Measurements from ENCODE around the gene DAW1. TPM values are rescaled to one million over a fixed set of nuclear protein-coding genes. Genes with fewer than 3 reads are reported as not detected.

DAW1 gene
- total RNA-seq, 1 donor from 2014 or later = not detected

DNA sequence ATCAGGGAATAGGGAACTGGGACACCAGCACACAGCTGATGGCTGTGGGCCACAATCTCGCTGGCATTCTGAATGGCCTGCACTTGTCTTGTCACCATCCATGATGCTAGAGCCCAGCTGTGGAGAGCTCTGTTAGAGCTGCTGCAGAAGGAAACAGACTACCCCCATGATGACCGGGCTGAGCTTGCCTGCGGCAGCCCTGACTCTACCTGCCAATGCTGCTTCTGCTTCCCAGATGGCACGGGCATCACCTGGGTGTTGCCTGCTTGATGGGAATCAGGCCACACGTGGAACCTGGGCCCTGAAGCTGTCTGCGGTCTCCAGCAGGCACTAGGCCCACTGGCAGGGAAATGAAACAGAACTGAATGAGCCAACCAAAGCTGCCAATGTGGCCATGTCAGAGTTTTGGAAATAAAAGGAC lies 11.2 kb upstream of the DAW1 start:
- intact Hi-C loops (cut with DNase I) = loop anchor here (10.0 kb wide), 1 partner anchor 455 kb away; no protein-coding TSS in a partner anchor
- DNase-seq (ENCODE audit: low spot score) = no peak

DNA sequence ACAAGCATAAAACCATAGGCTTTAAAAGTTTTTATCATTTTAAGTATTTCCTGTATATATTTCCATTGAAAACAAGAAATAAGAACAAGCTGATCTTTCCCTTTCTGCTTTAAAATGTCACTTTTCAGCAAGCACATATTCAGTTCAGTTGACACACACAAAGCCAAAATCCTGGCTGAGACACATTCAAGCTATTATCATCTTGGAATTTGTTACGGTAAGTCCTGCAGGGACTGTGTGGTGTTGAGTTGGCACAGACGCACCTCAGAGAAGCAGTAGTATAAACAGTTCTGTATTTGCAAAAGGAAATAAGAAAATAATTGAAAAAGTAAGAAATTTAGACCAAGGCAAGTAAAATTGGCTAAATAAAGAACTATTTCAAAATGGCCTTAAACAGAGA lies 10.4 kb upstream of the DAW1 start:
- DNase-seq (ENCODE audit: low spot score) = no peak
- intact Hi-C loops (cut with DNase I) = loop anchor here (10.0 kb wide), 1 partner anchor 456 kb away; no protein-coding TSS in a partner anchor

DNA sequence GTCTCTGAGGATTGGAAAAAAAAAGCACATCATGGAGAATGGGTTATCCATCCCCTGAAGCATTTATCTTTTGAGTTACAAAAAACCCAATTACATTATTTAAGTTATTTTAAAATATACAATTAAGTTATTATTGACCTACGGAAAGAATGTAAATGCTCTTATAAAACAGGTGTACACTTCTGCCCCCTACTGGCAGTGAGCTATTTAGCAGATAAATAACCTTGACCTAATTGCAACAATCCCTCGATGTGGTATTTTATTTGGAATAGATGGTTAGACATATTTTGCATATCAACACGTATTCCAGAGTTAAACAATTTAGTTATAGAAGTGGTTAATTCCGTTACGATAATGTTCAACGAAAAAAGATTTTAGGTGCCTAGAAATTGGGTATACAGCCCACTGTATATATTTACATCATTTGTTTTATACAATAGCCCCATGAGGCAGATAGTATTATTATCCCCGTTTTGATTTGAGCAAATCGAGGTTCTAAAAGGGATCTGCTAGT lies 9.1 kb upstream of the DAW1 start:
- no peak for DNase-seq (ENCODE audit: low spot score)
- intact Hi-C loops (cut with DNase I) = loop anchor here (10.0 kb wide), 1 partner anchor 457 kb away; no protein-coding TSS in a partner anchor

DNA sequence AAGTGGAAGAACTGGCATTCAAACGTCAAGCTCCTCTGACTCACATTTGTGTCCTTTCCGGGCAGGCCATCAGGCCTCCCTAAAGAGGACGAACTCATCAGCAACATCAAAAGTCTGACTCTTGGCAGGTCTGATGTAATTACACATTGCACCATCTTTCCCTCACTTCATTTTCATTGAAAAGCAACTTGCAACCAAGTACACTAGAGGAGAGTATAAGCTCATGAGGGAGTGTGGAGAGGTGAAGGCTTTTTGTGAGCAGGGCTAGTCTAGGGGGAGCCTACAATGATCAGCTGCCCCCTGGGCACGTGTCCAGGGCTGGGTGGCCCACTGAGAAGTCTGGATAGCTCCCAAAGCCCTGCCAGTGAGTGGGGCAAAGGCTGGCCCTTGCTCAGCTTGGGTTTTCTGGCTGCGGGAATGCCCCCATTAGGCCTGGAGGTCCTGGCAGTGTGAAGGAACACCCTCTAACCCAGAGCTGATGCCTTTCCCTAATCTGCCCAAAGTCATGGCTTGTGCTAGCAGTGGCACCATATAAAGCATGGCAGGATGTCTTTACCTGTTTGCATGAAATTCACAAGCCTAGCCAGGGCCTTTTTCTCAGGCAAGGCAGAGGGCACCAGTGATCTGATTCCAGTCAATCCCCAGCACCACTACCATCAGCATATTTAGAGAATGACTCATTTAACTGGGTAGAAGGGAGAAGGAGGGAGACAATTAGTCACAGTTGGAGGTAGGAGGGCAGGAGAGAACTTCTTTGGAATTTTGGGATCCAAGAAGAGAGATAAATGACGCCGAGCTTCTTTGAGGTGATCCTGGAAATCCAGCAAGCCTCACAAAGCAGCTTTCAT lies 8.5 kb upstream of the DAW1 start:
- no peak for DNase-seq (ENCODE audit: low spot score)
- intact Hi-C loops (cut with DNase I) = loop anchor here (10.0 kb wide), 1 partner anchor 458 kb away; no protein-coding TSS in a partner anchor

DNA sequence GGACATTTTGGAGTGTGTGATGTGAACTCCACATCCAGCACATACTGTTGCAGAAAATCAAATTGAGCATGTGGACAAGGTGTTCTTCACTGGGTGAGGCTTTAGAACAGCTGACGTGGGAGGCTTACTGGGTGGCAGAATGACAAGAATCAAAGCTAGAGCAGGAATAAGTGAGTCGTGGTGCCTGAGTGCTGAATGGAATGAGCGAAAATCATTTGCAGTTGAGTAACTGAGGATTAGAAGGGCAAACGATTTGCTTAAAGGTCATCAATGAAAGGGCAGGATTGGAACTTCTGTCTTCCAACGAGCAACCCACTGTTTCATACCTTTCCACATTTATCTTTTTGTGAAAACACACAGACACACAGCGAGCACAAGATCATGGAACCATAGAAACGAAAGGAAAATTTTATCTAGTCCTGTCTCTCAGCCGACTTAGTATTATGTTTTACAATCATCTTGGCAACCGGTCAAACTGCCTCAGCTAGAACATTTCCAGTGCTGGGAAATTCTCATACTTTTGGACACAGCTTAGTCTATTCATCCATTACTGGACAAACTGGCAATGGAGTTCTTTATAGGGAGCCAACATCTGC lies 7.2 kb upstream of the DAW1 start:
- intact Hi-C loops (cut with DNase I) = loop anchor here (10.0 kb wide), 1 partner anchor 459 kb away; no protein-coding TSS in a partner anchor
- no peak for DNase-seq (ENCODE audit: low spot score)

DNA sequence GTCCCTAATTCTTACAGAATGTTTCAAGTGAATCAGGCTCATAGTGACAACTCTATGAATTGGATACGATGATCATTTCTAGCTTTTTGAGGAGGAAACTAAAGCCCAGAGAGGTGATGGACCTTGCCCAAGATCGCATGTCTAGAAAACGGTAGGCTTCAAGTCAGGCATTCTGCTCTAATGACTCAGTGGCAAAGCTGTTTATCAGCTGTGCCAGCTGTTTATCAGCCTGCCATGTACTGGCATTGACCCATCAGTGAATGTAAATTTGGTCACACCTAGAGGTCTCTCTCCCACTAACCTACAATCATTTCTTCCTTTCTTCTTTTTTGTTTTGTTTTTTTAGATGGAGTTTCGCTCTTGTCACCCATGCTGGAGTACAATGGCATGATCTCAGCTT lies 6.1 kb upstream of the DAW1 start:
- no peak for DNase-seq (ENCODE audit: low spot score)
- intact Hi-C loops (cut with DNase I) = loop anchor here (10.0 kb wide), 1 partner anchor 460 kb away; no protein-coding TSS in a partner anchor

- no peak for DNase-seq (ENCODE audit: low spot score)
- intact Hi-C loops (cut with DNase I) = loop anchor here (10.0 kb wide), 1 partner anchor 463 kb away; no protein-coding TSS in a partner anchor
Measured at GRCh38 chr2:227867386-227867785, 4.0 kb upstream of the DAW1 start.

DNA sequence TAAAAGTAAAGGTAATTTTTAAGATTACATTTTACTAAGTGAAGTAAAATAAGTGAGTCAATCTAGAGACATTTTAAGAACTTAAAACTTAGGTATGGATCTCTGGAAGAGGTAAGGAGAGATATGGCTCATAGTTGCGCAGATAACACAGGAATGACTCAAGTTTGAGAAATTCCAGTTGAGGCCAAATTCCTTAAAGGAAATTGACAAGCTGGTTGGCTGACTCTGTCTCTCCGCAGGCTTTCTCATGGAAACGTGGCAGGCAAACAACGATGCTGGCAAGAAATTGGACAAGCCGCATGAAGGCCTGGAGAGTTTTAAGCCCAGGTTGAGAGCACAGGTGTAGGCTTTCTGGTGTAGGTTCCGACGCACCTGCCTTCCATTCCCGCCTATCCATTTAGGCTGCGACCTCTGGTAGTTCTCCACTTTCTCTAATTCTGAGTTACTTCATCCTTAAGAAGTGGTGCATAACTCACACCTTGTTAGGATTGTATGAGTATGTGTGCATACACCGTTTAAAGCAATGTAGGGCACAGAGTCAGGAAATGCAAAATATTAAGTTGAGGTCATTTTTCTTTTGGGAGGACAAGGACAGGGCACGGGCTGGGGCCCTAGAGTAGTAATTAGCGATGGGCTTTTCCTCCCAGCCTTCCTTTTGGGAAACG lies 589 bp upstream of the DAW1 start:
- DNase-seq (ENCODE audit: low spot score) = no peak
- intact Hi-C loops (cut with DNase I) = no loop called here

- no peak for DNase-seq (ENCODE audit: low spot score)
- intact Hi-C loops (cut with DNase I) = no loop called here
Measured at GRCh38 chr2:227872676-227873075, 1.2 kb downstream of the DAW1 start.

DNA sequence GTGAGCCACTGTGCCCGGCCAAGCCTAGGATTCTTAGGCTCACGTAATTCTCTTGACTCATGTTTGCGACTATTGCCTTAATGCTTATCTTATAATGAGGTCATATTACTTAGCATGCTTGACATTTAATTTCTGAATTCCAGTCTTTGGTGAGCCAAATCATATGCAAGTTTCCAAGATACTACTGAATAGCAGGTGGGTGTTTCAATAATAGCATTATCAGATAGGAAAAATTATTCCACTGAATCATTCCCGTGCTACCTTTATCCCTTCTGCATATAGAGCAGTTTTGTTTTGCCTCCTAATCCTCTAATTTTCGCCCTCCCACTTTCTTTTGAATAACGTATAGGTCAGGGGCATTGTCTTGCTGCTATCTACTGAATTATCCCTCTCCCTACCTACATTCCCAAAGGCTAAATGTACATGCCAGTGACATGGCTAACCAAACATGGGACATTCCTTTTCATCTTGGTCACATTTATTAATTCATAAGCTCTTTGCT lies 4.9 kb downstream of the DAW1 start:
- intact Hi-C loops (cut with DNase I) = no loop called here
- no peak for DNase-seq (ENCODE audit: low spot score)

- intact Hi-C loops (cut with DNase I) = no loop called here
- no peak for DNase-seq (ENCODE audit: low spot score)
Measured at GRCh38 chr2:227877421-227878310, 6.2 kb downstream of the DAW1 start.

DNA sequence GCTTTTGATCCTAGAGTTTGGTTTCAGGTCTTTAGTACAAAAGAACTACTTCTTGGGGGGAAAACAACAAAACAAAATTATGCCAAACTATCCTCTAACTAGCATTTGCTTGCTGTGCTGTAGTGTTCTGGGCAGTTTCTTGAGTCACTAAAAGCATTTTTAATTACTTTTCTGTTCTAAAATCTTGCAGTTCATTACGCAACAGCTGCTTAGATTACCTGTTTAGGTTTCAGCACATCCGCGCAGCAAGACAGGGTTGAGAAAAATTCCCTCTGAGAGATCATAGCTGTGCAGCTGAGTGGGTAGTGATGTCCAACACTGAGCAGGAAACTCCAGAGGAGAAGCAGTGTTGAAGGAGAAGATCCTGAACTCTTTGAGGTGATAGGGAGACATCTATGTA lies 9.0 kb downstream of the DAW1 start:
- intact Hi-C loops (cut with DNase I) = no loop called here
- DNase-seq (ENCODE audit: low spot score) = no peak

- intact Hi-C loops (cut with DNase I) = no loop called here
- no peak for DNase-seq (ENCODE audit: low spot score)
Measured at GRCh38 chr2:227881866-227882517, 10.6 kb downstream of the DAW1 start.

GRCh38 chr2:227884511-227884947 lies 13.1 kb downstream of the DAW1 start:
- intact Hi-C loops (cut with DNase I) = no loop called here
- peak; percentile 79 for DNase-seq (ENCODE audit: low spot score)

GRCh38 chr2:227886149-227886548 lies 14.7 kb downstream of the DAW1 start:
- no peak for DNase-seq (ENCODE audit: low spot score)
- intact Hi-C loops (cut with DNase I) = no loop called here

DNA sequence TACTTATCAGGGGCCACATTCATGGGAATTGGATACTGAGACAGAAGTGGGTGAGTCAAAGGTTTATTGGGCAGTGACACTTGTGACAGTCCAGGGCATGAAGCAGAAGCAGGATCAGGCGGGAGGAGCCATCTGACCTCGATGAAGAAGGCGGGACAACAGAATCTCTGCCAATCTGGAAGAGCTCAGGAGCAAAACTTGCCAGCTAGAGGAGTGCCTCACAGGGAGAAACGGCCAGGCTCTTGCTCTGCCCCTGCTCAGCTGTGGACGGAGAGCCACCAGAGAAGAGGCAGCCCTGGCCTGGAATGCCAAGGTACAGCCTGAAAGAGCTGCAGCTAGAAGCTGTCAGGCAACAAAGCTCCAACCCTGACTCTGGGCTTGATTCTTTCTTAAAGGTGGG lies 16.9 kb downstream of the DAW1 start:
- no peak for DNase-seq (ENCODE audit: low spot score)
- intact Hi-C loops (cut with DNase I) = no loop called here

DNA sequence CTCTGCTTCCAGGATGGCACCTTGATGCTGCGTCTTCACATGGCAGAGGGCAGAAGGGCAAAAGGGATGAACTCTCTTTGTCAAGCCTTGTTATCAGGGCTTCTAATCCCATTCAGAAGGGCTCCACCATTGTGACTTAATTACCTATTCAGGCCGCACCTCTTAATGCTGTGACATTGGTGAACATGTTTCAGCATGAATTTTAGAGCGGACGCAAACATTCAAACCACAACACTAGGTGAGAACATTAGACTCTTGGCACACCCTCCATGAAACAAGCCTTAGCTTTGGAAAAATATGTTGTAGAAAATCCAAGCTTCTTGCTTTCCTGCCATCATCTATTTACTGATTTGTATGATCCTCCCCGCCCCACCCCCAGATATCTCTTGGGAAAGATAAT lies 17.9 kb downstream of the DAW1 start:
- DNase-seq (ENCODE audit: low spot score) = no peak
- intact Hi-C loops (cut with DNase I) = no loop called here

- intact Hi-C loops (cut with DNase I) = no loop called here
- no peak for DNase-seq (ENCODE audit: low spot score)
Measured at GRCh38 chr2:227890495-227891079, 19.2 kb downstream of the DAW1 start.
